HCT116 (cell line): ENCODE results near the gene TGFBR3.

ENCODE experiments used
- POLR2AphosphoS5 ChIP-seq: IDR thresholded peaks from 2 replicates; pipeline ENCODE4 v1.6.1; 2011; ENCODE audit warnings: mild to moderate bottlenecking, low read depth, low read length, moderate library complexity
- TF ChIP-seq, protein P1 (sequence below): IDR thresholded peaks from 2 replicates; pipeline ENCODE4 v1.6.1; 2011; ENCODE audit warnings: mild to moderate bottlenecking, low read length, moderate library complexity; ENCODE audit not compliant: insufficient replicate concordance; ENCODE audit errors: extremely low read depth

DNA sequence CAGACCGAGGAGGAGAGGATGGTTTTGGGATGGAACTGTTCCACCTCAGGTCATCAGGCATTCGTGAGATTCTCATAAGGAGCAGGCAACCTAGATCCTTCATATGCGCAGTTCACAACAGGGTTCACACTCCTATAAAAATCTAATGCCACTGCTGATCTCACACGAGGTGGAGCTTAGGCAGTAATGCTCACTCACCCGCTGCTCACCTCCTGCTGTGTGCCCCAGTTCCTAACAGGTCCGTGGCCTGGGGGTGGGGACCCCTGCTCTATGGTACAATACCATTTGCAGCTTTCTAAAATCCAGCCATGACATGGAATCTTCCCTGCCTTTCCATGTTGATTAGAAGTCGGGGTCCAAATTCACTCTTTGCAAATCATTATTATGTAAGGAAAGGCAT is 72.1 kb downstream of the TGFBR3 start:
- TF ChIP-seq, protein P1, sequence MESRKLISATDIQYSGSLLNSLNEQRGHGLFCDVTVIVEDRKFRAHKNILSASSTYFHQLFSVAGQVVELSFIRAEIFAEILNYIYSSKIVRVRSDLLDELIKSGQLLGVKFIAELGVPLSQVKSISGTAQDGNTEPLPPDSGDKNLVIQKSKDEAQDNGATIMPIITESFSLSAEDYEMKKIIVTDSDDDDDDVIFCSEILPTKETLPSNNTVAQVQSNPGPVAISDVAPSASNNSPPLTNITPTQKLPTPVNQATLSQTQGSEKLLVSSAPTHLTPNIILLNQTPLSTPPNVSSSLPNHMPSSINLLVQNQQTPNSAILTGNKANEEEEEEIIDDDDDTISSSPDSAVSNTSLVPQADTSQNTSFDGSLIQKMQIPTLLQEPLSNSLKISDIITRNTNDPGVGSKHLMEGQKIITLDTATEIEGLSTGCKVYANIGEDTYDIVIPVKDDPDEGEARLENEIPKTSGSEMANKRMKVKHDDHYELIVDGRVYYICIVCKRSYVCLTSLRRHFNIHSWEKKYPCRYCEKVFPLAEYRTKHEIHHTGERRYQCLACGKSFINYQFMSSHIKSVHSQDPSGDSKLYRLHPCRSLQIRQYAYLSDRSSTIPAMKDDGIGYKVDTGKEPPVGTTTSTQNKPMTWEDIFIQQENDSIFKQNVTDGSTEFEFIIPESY: no peak
- TF ChIP-seq POLR2AphosphoS5: no peak
